Osteocyte (in vitro differentiated cells): ENCODE data around the gene GSTM1. TPM values are rescaled to one million over a fixed set of nuclear protein-coding genes. Genes with fewer than 3 reads are reported as not detected.
A peak's percentile ranks its signal among the peaks of the same experiment; 100 is the strongest.
"Not testable (repeated sequence)": the region's sequence is repeated elsewhere in the genome, so short reads cannot be mapped to it uniquely, and the experiment has no call there.

Experiments used
- DNase-seq: peaks from one replicate; pipeline ENCODE4 v3.0.0; 2021; ENCODE audit warnings: mixed read lengths; ENCODE audit not compliant: unreplicated experiment; ENCODE audit errors: extremely low spot score
- H3K27ac Mint-ChIP-seq: one replicate; pipeline ENCODE4 v1.8.0; 2021; ENCODE audit warnings: mild to moderate bottlenecking, mixed read lengths; ENCODE audit not compliant: unreplicated experiment
- H3K27me3 Mint-ChIP-seq: one replicate; pipeline ENCODE4 v1.8.0; 2021; ENCODE audit warnings: mixed read lengths; ENCODE audit not compliant: unreplicated experiment
- H3K36me3 Mint-ChIP-seq: one replicate; pipeline ENCODE4 v1.8.0; 2021; ENCODE audit warnings: mixed read lengths; ENCODE audit not compliant: unreplicated experiment
- H3K4me1 Mint-ChIP-seq: one replicate; pipeline ENCODE4 v1.8.0; 2021; ENCODE audit warnings: mixed read lengths; ENCODE audit not compliant: unreplicated experiment
- H3K4me3 Mint-ChIP-seq: one replicate; pipeline ENCODE4 v1.8.0; 2021; ENCODE audit warnings: mild to moderate bottlenecking, moderate library complexity, mixed read lengths; ENCODE audit not compliant: unreplicated experiment
- H3K9me3 Mint-ChIP-seq: one replicate; pipeline ENCODE4 v1.8.0; 2021; ENCODE audit warnings: mixed read lengths; ENCODE audit not compliant: unreplicated experiment
- CTCF ChIP-seq: fragments of 200-600 bp; sonication (generic); IDR thresholded peaks from 2 replicates; pipeline ENCODE4 v1.5.0; 2021; ENCODE audit warnings: antibody characterized with exemption, mild to moderate bottlenecking, moderate library complexity
- total RNA-seq: library from RNA; stranded (reverse); gene quantifications from 2 replicates; pipeline ENCODE4 v1.2.1, GENCODE V29; 2021

GSTM1 gene
- total RNA-seq, 1 donor from 2014 or later: 7.8 TPM

- Mint-ChIP-seq H3K27ac (no peak overlapping the region), H3K4me3 (no peak overlapping the region), H3K4me1 (no peaks in the 10 kb centered on the region), H3K36me3 (no peaks in the 10 kb centered on the region), H3K9me3 (no peaks in the 10 kb centered on the region), H3K27me3 (no peaks in the 10 kb centered on the region)
- no peak for DNase-seq
- TF ChIP-seq CTCF: no peak
Measured at GRCh38 chr1:109677459-109677858, 10.2 kb upstream of the GSTM1 start.

- not testable (repeated sequence) for H3K27ac Mint-ChIP-seq, H3K4me1 Mint-ChIP-seq, DNase-seq
Measured at GRCh38 chr1:109678637-109679036, 9.0 kb upstream of the GSTM1 start.

GRCh38 chr1:109684777-109685176 is 2.8 kb upstream of the GSTM1 start:
- not testable (repeated sequence) for H3K27ac Mint-ChIP-seq

More at GRCh38 chr1:109678637-109679036, 9.0 kb upstream of the GSTM1 start:
- H3K36me3 Mint-ChIP-seq, H3K4me3 Mint-ChIP-seq, H3K9me3 Mint-ChIP-seq, H3K27me3 Mint-ChIP-seq: not testable (repeated sequence)

GRCh38 chr1:109685399-109685798 is 2.2 kb upstream of the GSTM1 start:
- not testable (repeated sequence) for H3K4me1 Mint-ChIP-seq, H3K27me3 Mint-ChIP-seq, DNase-seq, H3K9me3 Mint-ChIP-seq, H3K36me3 Mint-ChIP-seq, H3K27ac Mint-ChIP-seq, H3K4me3 Mint-ChIP-seq

More at GRCh38 chr1:109684777-109685176, 2.8 kb upstream of the GSTM1 start:
- H3K4me3 Mint-ChIP-seq, H3K9me3 Mint-ChIP-seq, H3K27me3 Mint-ChIP-seq, H3K4me1 Mint-ChIP-seq, H3K36me3 Mint-ChIP-seq, DNase-seq: not testable (repeated sequence)

- not testable (repeated sequence) for H3K27me3 Mint-ChIP-seq, H3K9me3 Mint-ChIP-seq, DNase-seq, H3K27ac Mint-ChIP-seq, H3K4me1 Mint-ChIP-seq, H3K36me3 Mint-ChIP-seq, H3K4me3 Mint-ChIP-seq
Measured at GRCh38 chr1:109685890-109686289, 1.7 kb upstream of the GSTM1 start.

GRCh38 chr1:109687109-109687508 is 508 bp upstream of the GSTM1 start:
- Mint-ChIP-seq H3K27ac (peak overlapping the region; percentile 78), H3K4me3 (peak overlapping the region; percentile 58)
- not testable (repeated sequence) for H3K36me3 Mint-ChIP-seq, H3K4me1 Mint-ChIP-seq, H3K9me3 Mint-ChIP-seq, H3K27me3 Mint-ChIP-seq, DNase-seq

- DNase-seq: no peak
- Mint-ChIP-seq H3K9me3 (no peaks in the 10 kb centered on the region), H3K4me3 (no peak overlapping the region), H3K36me3 (no peaks in the 10 kb centered on the region), H3K27ac (no peak overlapping the region), H3K4me1 (no peaks in the 10 kb centered on the region), H3K27me3 (no peaks in the 10 kb centered on the region)
- TF ChIP-seq CTCF: no peak
Measured at GRCh38 chr1:109689844-109690405, 2.3 kb downstream of the GSTM1 start.

GRCh38 chr1:109691759-109692158 is 4.1 kb downstream of the GSTM1 start:
- no peak for DNase-seq
- Mint-ChIP-seq H3K27ac (no peak overlapping the region), H3K9me3 (no peaks in the 10 kb centered on the region), H3K4me1 (no peaks in the 10 kb centered on the region), H3K4me3 (no peak overlapping the region), H3K36me3 (no peaks in the 10 kb centered on the region), H3K27me3 (no peaks in the 10 kb centered on the region)
- TF ChIP-seq CTCF: no peak

- not testable (repeated sequence) for H3K9me3 Mint-ChIP-seq, H3K36me3 Mint-ChIP-seq, H3K27ac Mint-ChIP-seq, H3K27me3 Mint-ChIP-seq, DNase-seq, H3K4me3 Mint-ChIP-seq, H3K4me1 Mint-ChIP-seq
Measured at GRCh38 chr1:109694400-109694799, 6.8 kb downstream of the GSTM1 start.

GRCh38 chr1:109695138-109695537 is 7.5 kb downstream of the GSTM1 start:
- DNase-seq, H3K36me3 Mint-ChIP-seq, H3K27ac Mint-ChIP-seq, H3K9me3 Mint-ChIP-seq, H3K4me1 Mint-ChIP-seq, H3K27me3 Mint-ChIP-seq, H3K4me3 Mint-ChIP-seq: not testable (repeated sequence)
